Activated T-helper 9 cell treated with anti-CD3 and anti-CD28 coated beads, Interleukin-2, amount 50 U/mL, for 16 hours (primary cell): ENCODE results near the gene MYCBP2.
"Not testable (repeated sequence)": the region's sequence is repeated elsewhere in the genome, so short reads cannot be mapped to it uniquely, and the experiment has no call there.

Experiments
- DNase-seq: peaks from one replicate; pipeline ENCODE4 v3.0.0-alpha.2; 2020; ENCODE audit warnings: low read depth

Gene MYCBP2

GRCh38 chr13:77033717-77034302 is 293.1 kb downstream of the MYCBP2 start:
- DNase-seq, result no peak

- no peak for DNase-seq
Observed at GRCh38 chr13:77031656-77032243, 295.1 kb downstream of the MYCBP2 start.

- DNase-seq, result no peak
Observed at GRCh38 chr13:77029436-77029835, 297.5 kb downstream of the MYCBP2 start.

- DNase-seq, result no peak
Observed at GRCh38 chr13:77028202-77028601, 298.7 kb downstream of the MYCBP2 start.

GRCh38 chr13:77026861-77027621 is 299.9 kb downstream of the MYCBP2 start, which contains the start of gene FBXL3:
FBXL3 (minus strand) TSS chr13:77027159; CDS start chr13:77021860, 5,299 bp downstream.
- peak; percentile 77 for DNase-seq

GRCh38 chr13:77026255-77026860 is 300.5 kb downstream of the MYCBP2 start:
- peak; percentile 65 for DNase-seq

- DNase-seq, result no peak
Observed at GRCh38 chr13:77022341-77022740, 304.6 kb downstream of the MYCBP2 start.

- DNase-seq, result no peak
Observed at GRCh38 chr13:77019756-77020155, 307.1 kb downstream of the MYCBP2 start.

GRCh38 chr13:77016888-77017623 is 309.8 kb downstream of the MYCBP2 start:
- no peak for DNase-seq

GRCh38 chr13:77016251-77016812 is 310.6 kb downstream of the MYCBP2 start:
- DNase-seq, result no peak

- DNase-seq, result no peak
Observed at GRCh38 chr13:77014906-77015685, 311.8 kb downstream of the MYCBP2 start.

GRCh38 chr13:77013853-77014542 is 312.9 kb downstream of the MYCBP2 start:
- DNase-seq, result no peak

- not testable (repeated sequence) for DNase-seq
Observed at GRCh38 chr13:77009719-77010118, 317.2 kb downstream of the MYCBP2 start.

- DNase-seq, result no peak
Observed at GRCh38 chr13:77009011-77009410, 317.9 kb downstream of the MYCBP2 start.

GRCh38 chr13:77008337-77008736 is 318.6 kb downstream of the MYCBP2 start:
- DNase-seq, result not testable (repeated sequence)

- no peak for DNase-seq
Observed at GRCh38 chr13:77002590-77003190, 324.2 kb downstream of the MYCBP2 start.

GRCh38 chr13:77001963-77002587 is 324.8 kb downstream of the MYCBP2 start:
- DNase-seq, result no peak

GRCh38 chr13:77001540-77001939 is 325.4 kb downstream of the MYCBP2 start:
- no peak for DNase-seq

- no peak for DNase-seq
Observed at GRCh38 chr13:77000475-77000874, 326.4 kb downstream of the MYCBP2 start.
